ENCODE measurements around the gene KDF1.

DNA sequence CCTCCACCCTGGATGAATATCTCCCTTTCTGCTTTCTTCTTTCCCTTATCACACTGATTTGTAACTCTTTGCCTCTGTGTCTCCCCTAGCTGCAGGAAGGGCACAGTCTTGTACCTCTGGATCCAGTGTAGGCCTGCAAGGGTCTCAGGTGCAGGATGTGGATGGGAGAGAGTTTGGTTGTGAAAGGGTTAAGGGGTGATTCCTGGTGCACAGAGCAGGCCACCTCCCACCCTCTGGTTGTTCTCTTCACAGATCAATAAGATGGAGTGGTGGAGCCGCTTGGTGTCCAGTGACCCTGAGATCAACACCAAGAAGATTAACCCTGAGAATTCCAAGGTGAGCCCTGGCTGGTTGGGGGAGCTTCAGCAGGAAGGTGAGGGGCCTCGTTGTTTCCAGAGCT is 15.1 kb downstream of the KDF1 start:
- TF ChIP-seq CTCF (IDR thresholded peaks at IDR 0.05): no peak
- no peak for TF ChIP-seq POLR2A (IDR thresholded peaks at IDR 0.05)

Data from right lobe of liver (tissue), 4 donors.